ENCODE data around the gene MYBPC2. TPM values are rescaled to one million over a fixed set of nuclear protein-coding genes. Genes with fewer than 3 reads are reported as not detected.

The MYBPC2 gene
- total RNA-seq, 1 experiment from 2014 or later: not detected

DNA sequence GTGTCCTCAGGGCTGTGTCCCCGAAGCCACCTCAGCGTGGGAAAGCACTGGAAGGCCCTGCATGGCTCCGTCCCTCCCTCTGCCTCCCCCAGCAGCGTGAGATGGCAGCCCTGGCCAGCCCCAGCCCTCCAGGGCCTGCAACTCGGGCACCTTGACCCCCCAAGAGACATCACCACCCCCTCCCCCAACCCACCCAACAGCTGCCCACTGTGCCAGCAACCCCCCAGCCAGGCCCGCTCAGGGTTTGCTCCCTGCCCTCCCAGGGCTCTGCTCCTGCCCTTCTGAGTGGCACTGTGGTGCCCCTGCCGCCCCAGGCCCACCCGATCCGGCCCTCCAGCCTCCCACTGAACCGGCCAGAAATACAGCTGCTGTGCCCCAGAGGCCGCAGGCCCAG lies 82.5 kb downstream of the MYBPC2 start:
- no peak for DNase-seq (ENCODE audit: low read depth)

Other genes starting within 250 kb of the MYBPC2 start
- gene MYH14, start 229.3 kb upstream of the MYBPC2 start, total RNA-seq (2014; rRNA removed; shearing (Covaris generic)): not detected in 2 replicates
- gene KCNC3, start 103.5 kb upstream of the MYBPC2 start, total RNA-seq (2014; rRNA removed; shearing (Covaris generic)): not detected in 2 replicates
- gene NAPSA, start 67.3 kb upstream of the MYBPC2 start, total RNA-seq (2014; rRNA removed; shearing (Covaris generic)): 0.12 and 0.15 TPM in 2 replicates
- gene NR1H2, start 56.4 kb upstream of the MYBPC2 start, total RNA-seq (2014; rRNA removed; shearing (Covaris generic)): 74.0 and 116 TPM in 2 replicates
- gene POLD1, start 48.5 kb upstream of the MYBPC2 start, total RNA-seq (2014; rRNA removed; shearing (Covaris generic)): 22.9 and 50.7 TPM in 2 replicates
- not detected in 2 replicates for gene SPIB, start 14.0 kb upstream of the MYBPC2 start, total RNA-seq (2014; rRNA removed; shearing (Covaris generic))
- gene EMC10, start 43.6 kb downstream of the MYBPC2 start, total RNA-seq (2014; rRNA removed; shearing (Covaris generic)): 29.2 and 68.1 TPM in 2 replicates
- 0.20 and 1.1 TPM in 2 replicates for gene GARIN5A, start 44.0 kb downstream of the MYBPC2 start, total RNA-seq (2014; rRNA removed; shearing (Covaris generic))
- gene JOSD2, start 78.3 kb downstream of the MYBPC2 start, total RNA-seq (2014; rRNA removed; shearing (Covaris generic)): 9.4 and 33.7 TPM in 2 replicates
- not detected in 2 replicates for gene ASPDH, start 81.0 kb downstream of the MYBPC2 start, total RNA-seq (2014; rRNA removed; shearing (Covaris generic))
- gene LRRC4B, start 135.5 kb downstream of the MYBPC2 start, total RNA-seq (2014; rRNA removed; shearing (Covaris generic)): not detected in 2 replicates
- gene SYT3, start 207.0 kb downstream of the MYBPC2 start, total RNA-seq (2014; rRNA removed; shearing (Covaris generic)): not detected in 2 replicates
- gene C19orf81, start 216.6 kb downstream of the MYBPC2 start, total RNA-seq (2014; rRNA removed; shearing (Covaris generic)): 1.0 and 4.9 TPM in 2 replicates